Mammary epithelial cell (primary cell): Measurements from ENCODE around the gene HSBP1.

ENCODE experiments used
- CTCF ChIP-seq, 2 donors: IDR thresholded peaks in 1 of 2; conservative IDR thresholded peaks in 1 of 2; 2 replicates each; pipeline ENCODE4 v1.5.1; 2011 to 2012; ENCODE audit warnings: inconsistent platforms in 2 of 2, low read length in 2 of 2, mild to moderate bottlenecking in 2 of 2, control low read depth in 1 of 2, low read depth in 1 of 2; ENCODE audit not compliant: insufficient read depth in 1 of 2; ENCODE audit errors: extremely low read depth in 1 of 2
- EZH2 ChIP-seq: IDR thresholded peaks from 2 replicates; pipeline ENCODE4 v1.6.1; 2012; ENCODE audit warnings: low read length, inconsistent platforms, borderline replicate concordance

GRCh38 chr16:83791916-83792315 lies 15.9 kb upstream of the HSBP1 start:
- no peak for TF ChIP-seq CTCF (conservative IDR thresholded peaks at IDR 0.05 in 1 of 2, IDR thresholded peaks at IDR 0.05 in 1 of 2; ENCODE audit: extremely low read depth in 1 of 2, insufficient read depth in 1 of 2, low read depth in 1 of 2, low read length in 2 of 2)
- no peak for TF ChIP-seq EZH2
